Measurements from ENCODE around the gene TMEM170A. TPM values are rescaled to one million over a fixed set of nuclear protein-coding genes. Genes with fewer than 3 reads are reported as not detected.

The TMEM170A gene
- total and polyA plus RNA-seq, 10 of the 15 experiments (the other 5 are each of a cell fraction or from before 2014, with no cell fraction given), result 7.3 to 28.2 (median 20.9) TPM

DNA sequence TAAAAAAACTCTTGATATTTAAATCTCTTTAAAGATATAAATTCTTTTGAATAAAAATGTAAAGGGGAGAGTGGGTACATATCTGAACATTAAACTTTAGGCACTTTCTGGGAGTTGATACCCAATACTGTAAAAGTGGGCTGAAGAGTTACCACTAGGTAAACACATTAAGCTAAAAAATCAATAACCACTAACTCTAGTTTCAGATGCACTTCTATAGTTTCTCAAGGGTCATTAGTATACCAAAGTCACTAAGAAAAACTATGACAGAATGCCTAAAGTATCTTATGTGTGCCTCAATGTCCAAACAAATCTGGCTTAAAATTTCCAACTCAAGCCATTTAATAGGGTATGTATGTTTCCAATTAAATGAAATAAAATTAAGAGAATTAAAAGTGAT lies 18.1 kb downstream of the TMEM170A start:
- Histone ChIP-seq H4K20me1 (ENCODE audit: control insufficient read depth, insufficient read depth) (no peaks in the 10 kb centered on the region), H3K27me3 (replicated peaks in 1 of 2; ENCODE audit: control insufficient read depth in 2 of 2, insufficient read depth in 2 of 2, low read length in 1 of 2) (no peaks in the 10 kb centered on the region), H3K4me1 (ENCODE audit: control insufficient read depth, insufficient read depth, low read length) (no peaks in the 10 kb centered on the region), H3K4me3 (no peak overlapping the region), H3K9me3 (replicated peaks; ENCODE audit: control insufficient read depth, insufficient read depth, low read length) (no peaks in the 10 kb centered on the region), H2AFZ (ENCODE audit: control insufficient read depth, low read depth, low read length) (no peak overlapping the region), H3K36me3 (ENCODE audit: control insufficient read depth in 2 of 2, insufficient read depth in 2 of 2, low read length in 1 of 2) (peaks cover 1 to 3% of the 10 kb centered on the region in 2 experiments; a peak in 2 of 4 replicates), H3K79me2 (ENCODE audit: control insufficient read depth, insufficient read depth, low read length) (no peaks in the 10 kb centered on the region), H3K9ac (ENCODE audit: control insufficient read depth, insufficient read depth, low read length) (no peak overlapping the region), H3K27ac (ENCODE audit: control insufficient read depth, insufficient read depth) (no peak overlapping the region), H3K4me2 (ENCODE audit: control insufficient read depth, insufficient read depth) (no peak overlapping the region)
- ChIA-PET RAD21 (ENCODE audit: unreplicated experiment) (no interaction called here), CTCF (interaction anchor here (0.6 to 1.4 kb wide), 2 partner anchors 13 to 1869 kb away, joined by 5 read pairs; no protein-coding TSS in a partner anchor), POLR2A (no interaction called here), SMC1A (ENCODE audit: uncharacterized antibody, unreplicated experiment) (interaction anchor here (4.1 kb wide), 1 partner anchor 13 kb away, joined by 20 read pairs; the partner anchor contains the start of gene CFDP1)
- TF ChIP-seq HSF1 (IDR thresholded peaks at IDR 0.05; ENCODE audit: low read depth, low read length) (no peak), CBX5 (IDR thresholded peaks at IDR 0.05; ENCODE audit: low read depth) (no peak), SIN3A (IDR thresholded peaks at IDR 0.05; ENCODE audit: low read depth, low read length) (no peak), CHD2 (IDR thresholded peaks at IDR 0.05; ENCODE audit: borderline replicate concordance, low read depth, low read length) (no peak), SUPT20H (IDR thresholded peaks at IDR 0.05; ENCODE audit: borderline replicate concordance, control insufficient read depth, low read depth, low read length) (no peak), SMARCA5 (IDR thresholded peaks at IDR 0.05) (no peak), EED (IDR thresholded peaks at IDR 0.05; ENCODE audit: low read depth) (no peak), RBBP5 (conservative IDR thresholded peaks at IDR 0.05) (no peak), RB1 (IDR thresholded peaks at IDR 0.05; ENCODE audit: borderline replicate concordance) (no peak), MYC (IDR thresholded peaks at IDR 0.05; ENCODE audit: insufficient read depth, insufficient read length, insufficient replicate concordance, low read length, severe bottlenecking) (no peak), BRCA1 (IDR thresholded peaks at IDR 0.05; ENCODE audit: low read depth, low read length) (no peak), MEF2B (IDR thresholded peaks at IDR 0.05; ENCODE audit: partially characterized antibody, poor library complexity, severe bottlenecking) (no peak), RELB (IDR thresholded peaks at IDR 0.05; ENCODE audit: low read depth) (no peak), ZNF207 (IDR thresholded peaks at IDR 0.05; ENCODE audit: borderline replicate concordance) (no peak), TARDBP (IDR thresholded peaks at IDR 0.05; ENCODE audit: borderline replicate concordance) (no peak)
- TF ChIP-seq, protein P1, sequence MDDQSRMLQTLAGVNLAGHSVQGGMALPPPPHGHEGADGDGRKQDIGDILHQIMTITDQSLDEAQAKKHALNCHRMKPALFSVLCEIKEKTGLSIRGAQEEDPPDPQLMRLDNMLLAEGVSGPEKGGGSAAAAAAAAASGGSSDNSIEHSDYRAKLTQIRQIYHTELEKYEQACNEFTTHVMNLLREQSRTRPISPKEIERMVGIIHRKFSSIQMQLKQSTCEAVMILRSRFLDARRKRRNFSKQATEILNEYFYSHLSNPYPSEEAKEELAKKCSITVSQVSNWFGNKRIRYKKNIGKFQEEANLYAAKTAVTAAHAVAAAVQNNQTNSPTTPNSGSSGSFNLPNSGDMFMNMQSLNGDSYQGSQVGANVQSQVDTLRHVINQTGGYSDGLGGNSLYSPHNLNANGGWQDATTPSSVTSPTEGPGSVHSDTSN (IDR thresholded peaks at IDR 0.05; ENCODE audit: insufficient replicate concordance, low read depth, low read length), result no peak
- TF ChIP-seq, protein P2, sequence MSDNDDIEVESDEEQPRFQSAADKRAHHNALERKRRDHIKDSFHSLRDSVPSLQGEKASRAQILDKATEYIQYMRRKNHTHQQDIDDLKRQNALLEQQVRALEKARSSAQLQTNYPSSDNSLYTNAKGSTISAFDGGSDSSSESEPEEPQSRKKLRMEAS (IDR thresholded peaks at IDR 0.05; ENCODE audit: low read depth, low read length), result no peak
- TF ChIP-seq, protein P3, sequence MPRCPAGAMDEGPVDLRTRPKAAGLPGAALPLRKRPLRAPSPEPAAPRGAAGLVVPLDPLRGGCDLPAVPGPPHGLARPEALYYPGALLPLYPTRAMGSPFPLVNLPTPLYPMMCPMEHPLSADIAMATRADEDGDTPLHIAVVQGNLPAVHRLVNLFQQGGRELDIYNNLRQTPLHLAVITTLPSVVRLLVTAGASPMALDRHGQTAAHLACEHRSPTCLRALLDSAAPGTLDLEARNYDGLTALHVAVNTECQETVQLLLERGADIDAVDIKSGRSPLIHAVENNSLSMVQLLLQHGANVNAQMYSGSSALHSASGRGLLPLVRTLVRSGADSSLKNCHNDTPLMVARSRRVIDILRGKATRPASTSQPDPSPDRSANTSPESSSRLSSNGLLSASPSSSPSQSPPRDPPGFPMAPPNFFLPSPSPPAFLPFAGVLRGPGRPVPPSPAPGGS (IDR thresholded peaks at IDR 0.05; ENCODE audit: borderline replicate concordance, insufficient read depth, low read depth, low read length, poor library complexity, severe bottlenecking), result no peak
- ATAC-seq (no peak), DNase-seq (ENCODE audit: low read depth, low spot score) (no peak), FAIRE-seq (peak; percentile 49)
- intact Hi-C loops (cut with micrococcal nuclease; ENCODE audit: unreplicated experiment), result no loop called here
- no TSS peak for BruUV-seq (replicated peaks)
- in situ Hi-C loops (cut with MboI), result no loop called here
